Ascending aorta (tissue), 2 donors: ENCODE measurements around the gene UST. TPM values are rescaled to one million over a fixed set of nuclear protein-coding genes. Genes with fewer than 3 reads are reported as not detected.
"Not testable (repeated sequence)": the region's sequence is repeated elsewhere in the genome, so short reads cannot be mapped to it uniquely, and the experiment has no call there.

Experiments used
- DNase-seq, 2 donors: peaks; one replicate each; pipeline ENCODE4 v3.0.0-alpha.2; 2019; ENCODE audit warnings: low spot score in 2 of 2
- H3K27ac ChIP-seq, 2 donors: fragments of 200-600 bp; sonication (generic); one replicate each; pipeline ENCODE4 v1.5.1; 2016 to 2017; ENCODE audit warnings: mild to moderate bottlenecking in 1 of 2
- H3K27me3 ChIP-seq: fragments of 200-600 bp; sonication (generic); one replicate; pipeline ENCODE4 v1.5.1; 2017
- H3K36me3 ChIP-seq, 2 donors: fragments of 200-600 bp; sonication (generic); one replicate each; pipeline ENCODE4 v1.5.1; 2016
- H3K4me1 ChIP-seq, 2 donors: fragments of 200-600 bp; sonication (generic); one replicate each; pipeline ENCODE4 v1.5.1; 2016 to 2017; ENCODE audit warnings: mild to moderate bottlenecking in 1 of 2
- H3K4me3 ChIP-seq, 2 donors: fragments of 200-600 bp; sonication (generic); one replicate each; pipeline ENCODE4 v1.5.1; 2016 to 2017; ENCODE audit warnings: mild to moderate bottlenecking in 1 of 2
- H3K9me3 ChIP-seq, 2 donors: fragments of 200-600 bp; sonication (generic); one replicate each; pipeline ENCODE4 v1.5.1; 2016
- CTCF ChIP-seq, 3 experiments: fragments of 200-600 bp in 2 of 3; fragments of 450-650 bp in 1 of 3; sonication (generic) in 2 of 3; IDR thresholded peaks; one replicate each; pipeline ENCODE4 v1.5.1; 2016 to 2019; ENCODE audit warnings: antibody characterized with exemption in 3 of 3, mild to moderate bottlenecking in 1 of 3, moderate library complexity in 1 of 3
- intact Hi-C: fragments of 100-400 bp; cut with DNase I; formaldehyde crosslinking; loops from one replicate; pipeline ENCODE4 v1.15.1; 2023
- total RNA-seq: library from RNA; depleted of rRNA; stranded (reverse); fragments of >200 nt; gene quantifications from one replicate; pipeline ENCODE4 v1.1.0, GENCODE V29; 2016

UST gene
- total RNA-seq, 1 donor from 2014 or later: 27.0 TPM

DNA sequence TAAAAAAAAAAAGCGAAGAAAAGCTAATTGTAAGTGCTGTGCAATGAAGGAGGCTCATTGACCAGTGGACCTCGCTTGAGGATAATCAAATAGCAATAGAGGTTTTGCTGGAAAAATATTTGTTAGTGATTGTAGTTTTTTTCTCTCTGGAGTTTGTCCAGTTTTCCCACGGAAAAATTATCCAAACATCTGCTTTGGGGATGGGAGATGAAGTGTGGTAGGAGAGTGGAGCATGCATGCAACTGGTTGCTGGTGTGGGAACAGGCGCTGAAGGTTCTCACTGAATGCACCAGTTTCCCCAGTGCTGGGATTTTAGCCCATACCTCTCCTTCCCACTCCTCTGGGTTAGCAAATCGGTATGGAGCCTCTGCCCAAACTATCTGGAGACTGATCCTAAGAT lies 288.9 kb downstream of the UST start:
- no peaks in the 10 kb centered on the region for H3K36me3 ChIP-seq
- TF ChIP-seq CTCF (IDR thresholded peaks at IDR 0.05): no peak
- intact Hi-C loops: no loop called here
- no peak overlapping the region for H3K27ac ChIP-seq
- no peaks in the 10 kb centered on the region for H3K9me3 ChIP-seq
- H3K4me3 ChIP-seq: no peak overlapping the region
- H3K27me3 ChIP-seq: no peaks in the 10 kb centered on the region
- no peak for DNase-seq
- H3K4me1 ChIP-seq: peaks cover 3 to 15% of the 10 kb centered on the region in 2 donors

GRCh38 chr6:149037051-149037671 lies 290.3 kb downstream of the UST start:
- H3K4me3 ChIP-seq: no peak overlapping the region
- DNase-seq: no peak

GRCh38 chr6:149039025-149039424 lies 292.2 kb downstream of the UST start:
- H3K36me3 ChIP-seq, H3K9me3 ChIP-seq, DNase-seq, H3K27ac ChIP-seq, H3K4me3 ChIP-seq, intact Hi-C loops, H3K4me1 ChIP-seq, H3K27me3 ChIP-seq: not testable (repeated sequence)

More at GRCh38 chr6:149037051-149037671, 290.3 kb downstream of the UST start:
- Histone ChIP-seq H3K36me3 (no peaks in the 10 kb centered on the region), H3K4me1 (peaks cover 3 to 15% of the 10 kb centered on the region in 2 donors), H3K27ac (no peak overlapping the region), H3K27me3 (no peaks in the 10 kb centered on the region), H3K9me3 (no peaks in the 10 kb centered on the region)
- intact Hi-C loops: no loop called here
- TF ChIP-seq CTCF (IDR thresholded peaks at IDR 0.05): no peak

DNA sequence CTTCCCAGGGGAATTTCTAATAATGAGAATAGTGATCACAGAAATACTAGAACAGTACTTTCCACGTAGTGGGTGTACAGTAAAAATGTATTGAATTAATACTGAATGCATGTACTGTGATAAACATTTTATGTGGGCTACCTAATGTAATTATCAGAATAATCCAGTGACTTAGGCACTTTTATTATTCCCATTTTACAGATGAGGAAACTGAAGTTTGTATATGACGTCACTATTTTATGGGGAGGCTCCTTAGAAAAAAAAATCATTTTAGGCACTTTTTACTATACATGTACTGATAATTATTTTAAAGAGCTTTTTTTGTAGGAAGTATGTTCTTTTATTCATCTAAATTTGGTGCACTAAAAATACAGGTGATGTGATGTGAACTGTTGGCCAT lies 295.1 kb downstream of the UST start:
- Histone ChIP-seq H3K27me3 (no peaks in the 10 kb centered on the region), H3K36me3 (no peaks in the 10 kb centered on the region), H3K4me3 (no peak overlapping the region), H3K27ac (no peak overlapping the region), H3K9me3 (no peaks in the 10 kb centered on the region), H3K4me1 (peaks cover 0 to 3% of the 10 kb centered on the region in 2 donors)
- intact Hi-C loops: no loop called here
- no peak for DNase-seq
- TF ChIP-seq CTCF (IDR thresholded peaks at IDR 0.05): no peak

GRCh38 chr6:149043476-149044130 lies 296.8 kb downstream of the UST start:
- Histone ChIP-seq H3K27ac (no peak overlapping the region), H3K4me1 (peaks cover 0 to 4% of the 10 kb centered on the region in 2 donors), H3K9me3 (no peaks in the 10 kb centered on the region), H3K4me3 (no peak overlapping the region), H3K27me3 (no peaks in the 10 kb centered on the region), H3K36me3 (no peaks in the 10 kb centered on the region)
- no peak for DNase-seq
- intact Hi-C loops: no loop called here
- TF ChIP-seq CTCF (IDR thresholded peaks at IDR 0.05): no peak

DNA sequence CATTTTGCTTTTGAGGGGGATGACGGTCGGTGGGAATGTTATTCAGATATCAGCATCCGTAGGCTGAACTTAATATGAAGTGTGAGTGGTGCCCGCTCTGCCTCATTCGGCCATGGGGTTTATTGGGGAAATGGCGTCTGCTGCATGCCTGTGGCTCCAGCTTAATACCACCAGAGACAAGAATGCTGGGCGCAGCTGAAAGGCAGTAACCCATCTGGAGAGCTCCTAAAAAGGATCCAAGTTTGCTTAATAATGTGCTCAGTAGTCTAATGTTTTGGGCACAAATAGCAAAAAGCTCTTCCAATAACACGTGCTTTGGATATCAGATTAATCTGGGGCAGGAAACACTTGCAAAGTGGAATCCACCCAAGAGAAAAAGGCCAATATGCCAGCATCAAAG lies 297.7 kb downstream of the UST start:
- Histone ChIP-seq H3K27ac (no peak overlapping the region), H3K4me3 (no peak overlapping the region), H3K9me3 (no peaks in the 10 kb centered on the region), H3K27me3 (no peaks in the 10 kb centered on the region), H3K36me3 (no peaks in the 10 kb centered on the region), H3K4me1 (peaks cover 0 to 4% of the 10 kb centered on the region in 2 donors)
- intact Hi-C loops: no loop called here
- DNase-seq: no peak
- TF ChIP-seq CTCF (IDR thresholded peaks at IDR 0.05): no peak
